RWPE1 (cell line): ENCODE data around the gene MGAT4B.
A peak's percentile ranks its signal among the peaks of the same experiment; 100 is the strongest.

Experiments used
- CTCF ChIA-PET: fragments of 350-600 bp; sonication (Branson Sonifier 250); formaldehyde crosslinking; extraction: SDS; loops from one replicate; lab custom pipeline; 2021; lab: Yijun Ruan, JAX
- POLR2A ChIA-PET: fragments of 400-600 bp; formaldehyde crosslinking; extraction: SDS; loops from one replicate; lab custom pipeline; 2020; ENCODE audit warnings: antibody characterized with exemption; ENCODE audit not compliant: low non-redundant PET; lab: Yijun Ruan, JAX
- DNase-seq: peaks from one replicate; pipeline ENCODE4 v3.0.0; 2012; ENCODE audit warnings: low spot score
- H3K27ac ChIP-seq: fragments of 450-650 bp; 2 replicates; pipeline ENCODE4 v1.5.1; 2017
- TF ChIP-seq, protein P1 (sequence below): fragments of 450-650 bp; conservative IDR thresholded peaks from 2 replicates; pipeline ENCODE4 v1.5.1; 2017; ENCODE audit warnings: low read depth, mild to moderate bottlenecking

MGAT4B gene

DNA sequence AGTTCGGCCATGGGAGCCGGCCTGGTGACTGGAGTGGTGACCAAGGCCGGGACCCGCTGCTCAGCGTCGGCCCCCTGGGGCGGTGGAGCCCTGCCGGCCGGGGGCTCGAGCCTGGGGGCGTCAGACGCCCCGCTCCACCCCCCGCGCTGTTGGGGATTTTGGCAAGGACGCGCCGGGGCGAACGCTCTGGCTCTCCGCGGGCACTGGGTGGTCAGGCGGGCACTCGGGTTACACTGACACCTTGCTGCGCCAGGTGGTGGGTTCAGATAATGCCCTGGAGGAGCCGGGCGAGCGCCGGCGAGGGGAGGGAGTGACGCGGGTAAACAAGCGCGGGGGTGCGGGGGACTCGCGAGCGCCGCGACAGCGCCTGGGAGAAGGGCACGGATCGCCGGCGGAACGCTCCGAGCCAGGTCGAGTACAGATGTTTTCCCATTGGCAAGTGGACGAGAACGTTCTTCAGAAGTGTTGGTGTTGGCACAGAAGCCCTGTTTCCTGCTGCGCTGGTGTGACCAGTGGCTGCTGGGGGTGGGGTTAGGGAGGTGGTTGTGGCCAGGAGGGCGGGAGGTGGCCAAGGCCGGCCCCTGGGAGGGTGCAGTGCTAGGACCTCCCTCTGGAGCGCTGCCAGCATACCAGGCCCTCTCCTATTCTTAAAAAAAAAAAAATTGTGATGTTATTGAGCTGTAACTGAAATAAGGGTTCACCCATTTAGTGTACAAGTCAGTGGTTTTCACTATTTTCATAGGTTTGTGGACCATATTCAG, 14.8 kb upstream of the MGAT4B start:
- H3K27ac ChIP-seq = peak overlapping the region; percentile 95
- peak; percentile 97 for DNase-seq
- ChIA-PET CTCF (interaction anchor here (0.6 to 0.7 kb wide), 3 partner anchors 58 to 549 kb away, joined by 3 to 6 read pairs (median 4); no protein-coding TSS in a partner anchor), POLR2A (interaction anchor here (0.7 to 0.8 kb wide), 3 partner anchors 9 to 25 kb away, joined by 3 to 4 read pairs (median 4); no protein-coding TSS in a partner anchor)
- TF ChIP-seq, protein P1, sequence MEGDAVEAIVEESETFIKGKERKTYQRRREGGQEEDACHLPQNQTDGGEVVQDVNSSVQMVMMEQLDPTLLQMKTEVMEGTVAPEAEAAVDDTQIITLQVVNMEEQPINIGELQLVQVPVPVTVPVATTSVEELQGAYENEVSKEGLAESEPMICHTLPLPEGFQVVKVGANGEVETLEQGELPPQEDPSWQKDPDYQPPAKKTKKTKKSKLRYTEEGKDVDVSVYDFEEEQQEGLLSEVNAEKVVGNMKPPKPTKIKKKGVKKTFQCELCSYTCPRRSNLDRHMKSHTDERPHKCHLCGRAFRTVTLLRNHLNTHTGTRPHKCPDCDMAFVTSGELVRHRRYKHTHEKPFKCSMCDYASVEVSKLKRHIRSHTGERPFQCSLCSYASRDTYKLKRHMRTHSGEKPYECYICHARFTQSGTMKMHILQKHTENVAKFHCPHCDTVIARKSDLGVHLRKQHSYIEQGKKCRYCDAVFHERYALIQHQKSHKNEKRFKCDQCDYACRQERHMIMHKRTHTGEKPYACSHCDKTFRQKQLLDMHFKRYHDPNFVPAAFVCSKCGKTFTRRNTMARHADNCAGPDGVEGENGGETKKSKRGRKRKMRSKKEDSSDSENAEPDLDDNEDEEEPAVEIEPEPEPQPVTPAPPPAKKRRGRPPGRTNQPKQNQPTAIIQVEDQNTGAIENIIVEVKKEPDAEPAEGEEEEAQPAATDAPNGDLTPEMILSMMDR = no peak

DNA sequence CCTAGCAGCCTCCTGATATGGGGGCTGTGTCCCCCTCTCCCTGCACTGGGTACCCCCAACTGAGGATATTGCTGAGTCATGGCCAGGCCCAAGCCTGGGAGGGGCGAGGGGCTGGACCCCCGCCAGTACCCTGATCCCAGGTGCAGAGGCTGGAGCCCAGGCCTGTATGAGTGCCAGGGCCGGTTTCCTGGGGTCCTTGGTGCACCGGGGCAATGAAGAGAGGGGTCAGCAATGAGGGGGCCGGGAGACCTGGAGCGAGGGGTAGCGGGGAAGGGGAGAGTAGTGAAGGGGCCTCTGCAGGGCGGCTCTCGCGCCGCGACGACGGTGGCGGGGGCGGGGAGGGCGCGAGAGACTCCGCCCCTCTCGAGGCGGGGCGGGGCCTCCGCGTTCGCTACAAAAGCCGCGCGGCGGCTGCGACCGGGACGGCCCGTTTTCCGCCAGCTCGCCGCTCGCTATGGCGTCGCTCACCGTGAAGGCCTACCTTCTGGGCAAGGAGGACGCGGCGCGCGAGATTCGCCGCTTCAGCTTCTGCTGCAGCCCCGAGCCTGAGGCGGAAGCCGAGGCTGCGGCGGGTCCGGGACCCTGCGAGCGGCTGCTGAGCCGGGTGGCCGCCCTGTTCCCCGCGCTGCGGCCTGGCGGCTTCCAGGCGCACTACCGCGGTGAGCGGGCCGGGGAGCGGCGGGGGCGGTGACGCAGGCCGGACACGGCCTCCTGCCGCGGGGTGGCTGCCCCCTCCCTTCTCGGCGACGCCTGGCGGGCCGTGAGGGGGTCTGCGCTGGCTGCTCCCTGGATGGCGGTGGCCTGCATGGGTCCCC, 14.0 kb upstream of the MGAT4B start, which contains the start of gene SQSTM1:
TSS of gene SQSTM1 (plus strand) at position 423 of the 815 bp plus-strand sequence. CDS start at position 455, 32 bp downstream.
- ChIA-PET CTCF (no interaction called here), POLR2A (interaction anchor here (0.7 to 1.3 kb wide), 3 partner anchors 15 to 88 kb away, joined by 3 to 7 read pairs (median 4); no protein-coding TSS in a partner anchor)
- peak; percentile 87 for DNase-seq
- TF ChIP-seq, protein P1 = no peak
- peak within 1 kb of the TSS; percentile 95 for H3K27ac ChIP-seq

DNA sequence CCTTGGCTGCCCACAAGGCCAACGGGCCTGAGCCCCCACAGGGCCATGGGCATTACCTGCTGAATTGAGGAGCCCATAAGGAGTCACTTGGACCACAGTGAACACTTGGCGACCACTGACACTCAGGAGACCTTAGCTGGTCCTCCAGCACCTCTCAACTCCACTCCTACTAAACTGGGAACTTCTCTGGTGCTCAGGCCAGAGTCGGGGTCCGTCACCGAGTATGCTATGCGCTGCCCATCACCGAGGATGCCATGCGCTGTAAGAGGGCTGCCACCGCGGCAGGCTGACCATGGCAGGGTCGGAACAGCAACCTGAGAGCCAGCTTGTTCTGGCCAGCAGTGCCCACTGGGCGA, 13.4 kb upstream of the MGAT4B start:
- TF ChIP-seq, protein P1 = no peak
- peak overlapping the region; percentile 95 for H3K27ac ChIP-seq
- no peak for DNase-seq
- ChIA-PET CTCF (interaction anchor here (0.5 to 0.7 kb wide), 3 partner anchors 23 to 270 kb away, joined by 3 read pairs; no protein-coding TSS in a partner anchor), POLR2A (interaction anchor here (0.6 to 1.3 kb wide), 3 partner anchors 9 to 88 kb away, joined by 3 to 7 read pairs (median 3); no protein-coding TSS in a partner anchor)

DNA sequence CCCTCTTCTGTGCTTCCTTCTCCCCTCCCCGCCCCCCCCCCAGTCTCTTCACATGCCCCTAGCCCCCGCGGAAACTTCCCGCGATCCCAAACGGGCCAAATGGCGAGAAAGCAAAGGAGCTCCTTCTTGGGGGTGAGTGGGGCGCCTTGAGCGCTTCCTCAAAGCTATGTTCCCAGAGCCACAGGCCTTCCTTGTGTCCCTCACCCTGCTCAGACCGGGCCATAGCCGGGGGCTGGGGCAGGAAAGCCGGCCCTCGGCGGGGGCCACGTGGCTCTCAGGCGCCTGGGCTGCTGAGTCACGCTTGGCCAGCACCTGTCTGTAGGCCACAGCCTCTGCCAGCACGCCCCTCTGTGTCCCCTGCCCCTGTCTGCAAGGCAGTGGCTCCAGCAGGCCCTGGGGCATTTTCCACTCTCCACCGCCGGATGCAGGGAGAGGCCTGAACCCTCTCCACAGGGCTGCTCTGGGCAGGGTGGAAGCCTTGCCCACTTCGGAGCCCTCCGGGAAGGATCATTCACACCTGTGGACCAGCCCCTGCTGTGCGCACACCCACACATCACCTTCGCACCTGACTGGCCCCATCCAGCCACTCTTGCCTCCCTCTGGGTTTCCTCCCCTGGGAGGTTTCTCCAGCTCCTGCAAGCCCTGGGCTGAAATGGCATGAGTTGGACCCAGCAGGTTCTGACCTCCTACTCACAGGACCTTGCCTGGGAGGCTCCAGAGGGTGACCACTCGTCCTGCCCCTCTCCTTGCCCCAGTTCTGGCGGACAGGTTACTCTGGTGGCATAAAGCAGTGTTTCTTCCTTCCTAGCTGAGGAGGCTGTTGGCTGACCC, 12.8 kb upstream of the MGAT4B start:
- DNase-seq = peak; percentile 60

DNA sequence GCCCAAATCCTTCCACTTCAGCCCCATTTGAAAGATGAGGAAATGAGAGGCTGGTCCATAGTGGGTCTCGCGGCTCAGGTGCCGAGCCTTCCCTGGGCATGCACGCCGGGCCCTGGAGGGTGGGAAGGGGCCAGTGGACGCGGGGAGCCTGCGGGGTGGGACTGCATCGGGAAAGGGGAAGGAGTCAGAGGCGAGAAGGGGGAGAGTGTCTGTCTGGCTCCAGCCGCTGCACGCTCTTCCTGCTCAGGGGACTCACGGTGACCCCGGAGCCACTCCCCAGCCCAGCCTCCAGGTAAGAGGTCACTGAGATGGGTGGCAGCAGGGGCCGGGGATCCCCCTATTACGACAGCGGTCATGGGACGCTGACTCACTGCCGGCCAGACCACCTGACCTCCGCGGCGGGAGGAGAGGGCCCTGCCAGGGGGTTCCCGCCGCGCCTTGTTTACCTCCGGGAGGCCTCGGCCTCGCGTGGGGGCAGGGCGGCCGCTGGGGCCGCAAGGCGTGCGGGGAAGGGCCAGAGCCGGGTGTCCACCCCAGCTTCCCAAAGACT, 12.2 kb upstream of the MGAT4B start:
- peak; percentile 97 for DNase-seq
- CTCF ChIA-PET = no interaction called here
- POLR2A ChIA-PET = interaction anchor here (0.6 to 1.2 kb wide), 2 partner anchors 8 to 14 kb away, joined by 3 to 12 read pairs; no protein-coding TSS in a partner anchor
- TF ChIP-seq, protein P1 = no peak
- H3K27ac ChIP-seq = peak overlapping the region; percentile 95

More for the DNA sequence above, 12.8 kb upstream of the MGAT4B start:
- peak overlapping the region; percentile 95 for H3K27ac ChIP-seq
- ChIA-PET CTCF (interaction anchor here (0.5 to 0.7 kb wide), 3 partner anchors 23 to 271 kb away, joined by 3 read pairs; no protein-coding TSS in a partner anchor), POLR2A (interaction anchor here (0.6 to 1.3 kb wide), 4 partner anchors 9 to 15 kb away, joined by 3 to 12 read pairs (median 5); no protein-coding TSS in a partner anchor)
- TF ChIP-seq, protein P1 = no peak
